CD4-positive, alpha-beta T cell treated with Interleukin-1 beta for 1 hour (primary cell): Measurements from ENCODE around the gene RPL22.

ENCODE experiments used
- DNase-seq, 2 donors: peaks; one replicate each; pipeline ENCODE4 v3.0.0-alpha.2; 2020 to 2022

RPL22 gene

DNA sequence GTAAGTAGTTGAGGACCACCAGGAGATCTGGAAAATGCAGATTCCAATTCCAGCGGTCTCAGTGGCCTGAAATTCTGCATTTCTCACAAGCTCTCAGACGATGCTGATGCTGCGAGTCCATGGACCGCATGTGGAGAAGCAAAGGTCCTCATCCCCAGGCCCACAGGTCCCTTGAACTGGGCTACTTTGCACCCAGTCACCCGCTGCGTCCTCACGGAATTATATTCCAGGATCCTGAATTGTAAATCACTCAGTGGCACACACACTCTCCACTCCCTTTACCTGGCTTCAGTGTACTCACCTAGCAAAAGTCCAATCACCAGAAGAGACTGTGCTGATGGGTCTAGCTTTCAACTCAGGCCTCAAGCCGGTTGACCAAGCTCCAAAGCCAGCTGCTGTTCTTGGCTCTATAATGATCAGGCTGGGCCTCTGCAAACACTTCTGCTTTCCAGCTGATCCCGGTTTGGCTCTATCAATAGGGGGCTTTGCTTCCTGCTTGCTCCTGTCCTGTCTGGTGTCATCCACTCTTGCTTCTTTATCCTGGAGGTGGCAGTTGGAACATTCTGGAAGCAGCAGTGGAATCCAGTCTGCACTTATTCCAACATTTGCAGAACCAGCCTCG, 904 bp upstream of the RPL22 start:
- no peak for DNase-seq

- DNase-seq = peak in 1 of 2 donors; percentile 11
Observed at GRCh38 chr1:6198646-6199297, 623 bp downstream of the RPL22 start.

GRCh38 chr1:6197746-6198427, 1.5 kb downstream of the RPL22 start:
- no peak for DNase-seq

DNA sequence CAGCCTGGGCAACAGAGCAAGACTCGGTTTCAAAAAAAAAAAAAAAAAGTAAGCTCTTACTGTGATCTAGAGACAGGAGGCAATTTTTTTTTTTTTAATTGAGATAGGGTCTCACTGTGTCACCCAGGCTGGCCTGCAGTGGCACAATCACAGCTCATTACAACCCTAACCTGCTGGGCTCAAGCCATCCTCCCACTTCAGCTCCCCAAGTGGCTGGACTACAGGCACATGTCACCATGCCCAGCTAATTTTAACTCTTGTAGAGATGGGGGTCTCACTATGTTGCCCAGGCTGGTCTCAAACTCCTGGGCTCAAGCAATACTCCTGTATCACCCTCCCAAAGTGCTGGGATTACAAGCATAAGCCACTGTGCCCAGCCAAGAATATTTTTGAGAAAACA, 7.4 kb downstream of the RPL22 start:
- no peak for DNase-seq

- no peak for DNase-seq
Observed at GRCh38 chr1:6188466-6188865, 10.9 kb downstream of the RPL22 start.

GRCh38 chr1:6185635-6186382, 13.6 kb downstream of the RPL22 start:
- peak in 1 of 2 donors; percentile 37 for DNase-seq

DNA sequence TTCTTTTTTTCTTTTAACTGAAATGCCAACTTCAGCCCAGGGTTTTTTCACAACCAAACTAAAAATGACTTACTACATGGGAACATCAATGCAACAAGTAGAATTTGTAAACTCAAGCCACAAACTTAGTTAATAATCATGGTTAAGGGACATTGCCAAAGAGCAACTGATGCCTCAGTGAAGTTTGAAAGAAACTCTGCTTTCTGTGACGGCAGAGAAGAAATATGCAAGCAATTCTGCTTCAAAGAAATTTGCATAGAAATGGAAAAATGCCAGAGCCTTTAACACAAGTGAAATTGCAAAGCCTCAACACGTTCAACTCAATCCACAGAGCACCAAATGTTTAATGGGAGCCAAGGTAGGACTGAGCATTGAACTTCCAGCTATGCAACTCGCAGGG, 14.2 kb downstream of the RPL22 start:
- DNase-seq = no peak

GRCh38 chr1:6184083-6184783, 15.2 kb downstream of the RPL22 start:
- no peak for DNase-seq

DNA sequence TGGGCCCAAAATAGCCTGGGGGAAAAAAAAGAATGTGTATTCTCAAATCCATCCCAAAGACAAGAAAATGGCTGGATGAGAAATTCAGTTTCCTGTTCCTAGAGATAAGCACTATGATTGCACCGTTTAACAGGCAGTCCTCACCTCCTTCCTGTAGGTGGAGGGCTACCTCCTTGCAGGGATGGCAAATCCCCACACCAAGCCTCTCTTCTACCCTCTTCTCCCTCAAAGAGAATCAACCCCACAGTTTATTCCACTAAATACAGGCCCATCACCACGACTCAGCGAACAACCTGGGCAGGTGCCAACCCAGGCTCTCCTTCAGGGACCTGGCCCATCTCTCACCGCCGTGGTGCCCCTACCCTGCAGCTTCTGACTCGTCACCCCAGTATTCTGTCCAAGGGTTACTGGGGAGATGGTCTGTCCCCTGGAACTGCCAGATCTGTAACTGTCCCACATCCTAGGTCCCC, 15.8 kb downstream of the RPL22 start:
- no peak for DNase-seq

DNA sequence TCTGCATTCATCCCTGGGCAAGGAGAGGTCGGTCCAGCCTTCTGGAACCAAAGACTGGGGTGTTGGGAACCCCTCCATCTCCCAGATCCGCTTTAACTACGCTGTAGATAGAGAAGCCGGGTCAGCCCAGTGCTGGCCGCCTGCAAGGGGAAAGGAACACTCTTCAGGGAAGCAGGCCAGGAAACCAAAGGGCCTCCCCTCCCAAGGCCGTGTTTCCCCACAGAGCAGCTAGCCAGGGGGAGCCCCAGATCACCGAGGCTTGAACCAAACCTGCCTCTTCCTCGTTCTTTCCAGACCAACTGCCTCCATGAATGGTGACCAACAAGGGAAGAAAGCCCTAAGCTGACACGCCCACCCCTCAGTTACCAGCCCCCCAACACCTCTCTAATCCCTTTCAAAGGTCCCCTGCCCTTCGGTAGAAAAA, 18.0 kb downstream of the RPL22 start:
- DNase-seq = no peak

DNA sequence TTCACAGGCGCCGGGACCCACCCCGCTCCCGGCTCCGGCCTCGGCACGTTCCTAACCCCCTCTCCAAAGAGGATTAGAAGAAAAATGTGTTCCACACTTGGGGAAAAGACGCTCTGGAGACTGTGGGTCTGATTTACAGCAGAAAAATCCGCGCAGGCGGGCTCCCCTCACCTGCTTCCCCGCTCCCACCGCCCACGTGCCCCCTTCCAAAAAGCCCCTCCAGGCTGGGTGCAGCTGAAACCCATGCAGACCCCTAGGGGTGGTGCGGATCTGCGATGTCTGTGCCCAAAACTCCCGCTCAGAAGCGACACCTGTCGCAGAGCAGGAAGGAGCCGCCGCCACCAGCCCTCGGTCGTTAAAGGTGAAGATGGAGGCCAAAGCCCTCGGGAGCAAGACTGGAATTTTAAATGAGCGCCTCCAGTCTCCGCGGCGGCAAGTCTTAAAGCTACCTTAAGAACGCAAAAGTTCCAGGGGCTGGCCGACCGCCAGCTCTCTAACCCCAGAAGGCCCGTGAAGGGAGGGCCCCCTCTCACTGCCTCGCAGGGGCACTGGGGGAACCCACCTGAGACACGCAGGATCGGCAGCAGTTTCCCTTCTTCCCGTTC, 18.6 kb downstream of the RPL22 start:
- DNase-seq = no peak

- DNase-seq = no peak
Observed at GRCh38 chr1:6180268-6180706, 19.1 kb downstream of the RPL22 start, which contains the start of gene CHD5. TSS of gene CHD5 (minus strand) at chr1:6180321. CDS start at chr1:6180023, 298 bp downstream.

DNA sequence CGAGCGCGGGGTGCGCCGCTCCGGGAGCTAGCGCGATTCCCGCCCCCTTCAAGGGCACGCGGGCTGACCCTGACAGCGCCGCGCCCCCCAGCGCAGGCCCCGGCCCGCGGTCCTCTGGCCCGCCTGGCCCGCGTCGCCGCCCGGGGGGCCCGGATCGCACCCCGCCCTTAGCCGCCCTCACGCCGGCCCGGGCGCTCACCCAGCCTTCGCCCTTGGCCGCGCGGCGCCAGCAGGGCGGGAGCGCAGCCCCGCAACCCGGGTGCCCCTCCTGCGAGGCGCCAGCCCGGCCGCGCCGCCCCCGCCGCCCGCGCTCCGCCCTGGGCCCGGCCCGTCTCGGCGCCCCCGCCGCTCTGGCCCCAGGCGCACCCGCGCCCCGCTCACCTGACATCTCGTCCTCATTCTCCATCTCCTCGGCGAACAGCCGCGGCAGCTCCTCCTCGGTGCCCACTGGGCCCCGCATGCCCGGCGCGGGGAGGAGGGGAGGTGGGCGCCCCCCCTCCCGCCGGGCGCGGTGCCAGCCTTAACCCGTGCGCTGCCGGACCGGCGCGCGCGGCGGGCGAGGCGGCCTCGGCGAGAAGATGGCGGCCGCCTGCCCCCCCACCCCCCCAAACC, 19.7 kb downstream of the RPL22 start:
- DNase-seq = no peak

DNA sequence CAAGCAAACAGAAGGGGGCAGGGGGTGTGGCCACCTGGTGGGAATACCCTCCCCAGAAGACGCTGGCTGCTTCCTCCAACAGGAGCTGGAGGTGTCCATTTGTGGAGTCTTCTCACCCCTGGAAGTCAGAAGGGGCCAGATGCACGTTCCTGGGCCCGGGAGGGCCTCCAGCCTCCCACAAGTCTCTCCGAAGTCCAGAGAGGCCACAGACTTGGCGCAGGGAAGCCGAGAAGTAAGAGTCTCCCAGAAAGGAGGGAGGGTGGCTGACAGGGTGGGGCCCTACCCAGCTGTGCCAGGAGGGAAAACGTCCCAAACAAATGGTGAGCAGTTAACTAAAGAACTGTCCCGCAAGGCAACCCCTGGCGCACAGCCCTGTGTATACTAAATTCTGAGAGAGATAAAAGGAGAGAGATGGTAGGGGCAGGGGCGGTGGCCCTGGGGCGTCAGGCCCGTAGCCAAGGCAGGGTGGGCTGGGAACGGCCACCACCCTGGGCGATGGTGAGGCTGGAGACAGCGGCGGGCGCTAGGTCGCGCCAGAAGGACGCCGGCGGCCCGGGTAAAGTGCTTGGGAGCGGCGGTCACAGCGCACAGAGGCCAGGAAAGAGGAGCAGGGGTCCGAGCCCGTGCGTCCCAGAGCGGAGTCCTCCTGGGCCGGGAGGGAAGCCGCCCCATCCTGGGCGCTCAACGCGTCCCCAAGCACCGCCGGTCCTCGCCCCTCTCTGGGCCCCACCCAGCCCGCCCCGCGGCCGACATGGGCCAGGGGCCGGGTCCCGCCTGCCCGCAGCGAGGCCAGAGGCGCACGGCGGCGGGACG, 20.4 kb downstream of the RPL22 start:
- no peak for DNase-seq

DNA sequence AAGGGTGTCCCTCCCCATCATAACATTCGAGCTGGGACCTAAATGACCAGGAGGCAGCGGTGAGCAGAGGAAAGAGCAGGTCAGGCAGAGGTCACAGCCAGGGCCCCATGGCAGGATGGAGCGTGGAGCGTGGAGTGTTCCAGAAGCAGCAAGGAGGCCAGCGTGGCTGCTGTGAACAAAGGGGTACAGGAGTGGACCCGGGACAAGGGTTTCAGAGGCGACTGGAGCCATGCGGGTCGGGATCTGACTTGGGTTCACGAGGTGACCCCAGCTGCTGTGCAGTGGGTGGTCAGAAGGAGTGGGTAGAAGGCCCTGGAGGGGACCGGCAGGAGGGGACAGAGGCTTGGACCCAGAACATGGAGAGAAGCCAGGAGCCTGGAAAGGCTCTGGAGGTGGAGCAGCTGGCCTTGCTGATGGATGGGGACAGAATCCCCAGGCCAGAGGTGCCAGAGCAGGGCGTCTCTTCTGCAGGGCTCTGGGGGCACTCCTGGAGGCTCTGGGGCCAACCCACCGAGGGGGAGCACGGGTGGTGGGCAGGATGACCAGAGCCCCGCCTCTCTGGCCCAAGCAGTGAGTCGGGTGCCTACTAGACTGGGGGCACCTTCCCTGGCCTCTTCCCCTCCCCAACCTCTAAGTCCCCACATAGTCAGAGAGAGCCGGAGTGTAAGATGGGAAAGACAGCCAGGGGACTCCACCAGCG, 21.6 kb downstream of the RPL22 start:
- DNase-seq = no peak

DNA sequence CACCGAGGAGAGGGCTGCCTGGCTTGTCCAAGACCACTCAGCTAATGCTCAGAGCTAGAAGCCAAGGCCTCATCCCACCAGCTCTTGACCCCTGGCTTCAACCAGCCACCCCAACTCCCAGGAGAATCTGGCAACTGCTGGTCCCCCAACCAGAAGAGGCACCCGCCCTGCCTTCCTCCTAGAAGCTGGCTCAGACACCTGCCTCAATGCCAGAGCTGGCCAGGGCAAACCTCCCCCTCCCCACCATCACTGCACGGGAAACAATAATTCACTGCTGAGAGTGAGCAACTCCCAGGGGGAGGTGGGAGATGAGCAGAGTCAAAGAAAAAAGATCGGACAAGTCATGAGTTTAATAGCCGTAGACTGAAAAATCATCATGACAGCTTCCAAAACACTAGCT, 22.6 kb downstream of the RPL22 start:
- no peak for DNase-seq

DNA sequence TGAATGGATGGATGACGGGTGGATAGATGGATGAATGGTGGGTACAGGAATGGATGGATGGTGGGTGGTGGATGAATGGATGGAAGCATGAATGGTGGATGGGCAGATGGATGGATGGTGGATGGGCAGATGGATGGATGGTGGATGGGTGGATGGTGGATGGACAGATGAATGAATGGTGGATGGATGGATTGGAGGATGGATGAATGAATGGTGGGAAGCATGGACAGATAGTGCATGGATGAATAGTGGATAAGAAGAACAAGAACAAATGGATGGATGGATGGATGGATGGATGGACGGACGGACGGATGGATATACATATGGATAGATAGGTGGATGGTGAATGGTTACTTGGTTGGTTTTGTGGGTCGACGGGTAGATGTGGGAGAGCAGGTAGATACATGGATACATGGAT, 24.0 kb downstream of the RPL22 start:
- no peak for DNase-seq

DNA sequence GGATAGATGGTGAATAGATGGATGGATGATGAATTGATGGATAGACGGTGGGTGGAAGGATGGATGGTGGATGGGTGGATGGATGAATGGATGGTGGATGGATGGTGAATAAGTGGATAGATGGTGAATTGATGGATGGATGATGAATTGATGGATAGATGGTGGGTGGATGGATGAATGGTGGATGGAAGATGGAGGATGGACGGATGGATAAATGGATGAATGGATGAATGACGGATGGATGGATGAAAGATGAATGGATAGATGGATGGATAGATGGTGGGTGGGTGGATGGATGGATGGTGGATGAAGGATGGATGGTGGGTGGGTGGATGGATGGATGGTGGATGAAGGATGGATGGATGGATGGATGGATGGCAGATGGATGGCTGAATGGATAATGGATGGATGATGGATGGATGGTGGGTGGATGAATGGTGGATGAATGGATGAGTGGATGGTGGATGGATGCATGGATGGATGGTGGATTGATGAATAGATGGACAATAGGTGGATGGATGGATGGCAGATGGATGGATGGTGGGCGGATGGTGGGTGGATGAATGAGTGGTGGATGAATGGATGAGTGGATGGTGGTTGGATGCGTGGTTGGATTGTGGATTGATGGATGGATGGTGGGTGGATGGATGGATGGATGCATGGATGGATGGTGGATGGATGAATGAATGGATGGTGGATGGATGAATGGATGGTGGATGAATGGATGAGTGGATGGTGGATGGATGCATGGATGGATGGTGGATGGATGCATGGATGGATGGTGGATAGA, 24.6 kb downstream of the RPL22 start:
- no peak for DNase-seq

GRCh38 chr1:6172549-6172948, 26.8 kb downstream of the RPL22 start:
- DNase-seq = no peak
